Hematopoietic multipotent progenitor cell (in vitro differentiated cells): ENCODE results near the gene ATXN2. TPM values are rescaled to one million over a fixed set of nuclear protein-coding genes. Genes with fewer than 3 reads are reported as not detected.
A peak's percentile ranks its signal among the peaks of the same experiment; 100 is the strongest.
"Not testable (repeated sequence)": the region's sequence is repeated elsewhere in the genome, so short reads cannot be mapped to it uniquely, and the experiment has no call there.

Source experiments
- DNase-seq, 3 donors: peaks; one replicate each; pipeline ENCODE4 v3.0.0-alpha.2; 2011 to 2015; ENCODE audit warnings: low read depth in 2 of 3, low spot score in 2 of 3
- total RNA-seq: library from RNA; depleted of rRNA; stranded (reverse); fragments of >200 nt; gene quantifications from one replicate; pipeline ENCODE4 v1.2.3, GENCODE V29; 2012

Gene ATXN2
- total RNA-seq, 1 donor = 32.3 TPM

- DNase-seq = no peak
These were observed 1.1 kb upstream of the ATXN2 start for GRCh38 chr12:111600205-111600642.

GRCh38 chr12:111599453-111600204, 514 bp upstream of the ATXN2 start:
- DNase-seq = peak; percentile 91 to 96 (median 94)

- peak in 2 of 3 donors; percentile 30 to 36 for DNase-seq
These were observed 1.1 kb downstream of the ATXN2 start for GRCh38 chr12:111597831-111598636.

- peak in 2 of 3 donors; percentile 58 to 70 for DNase-seq
These were observed 1.9 kb downstream of the ATXN2 start for GRCh38 chr12:111596985-111597830.

- not testable (repeated sequence) for DNase-seq
These were observed 3.7 kb downstream of the ATXN2 start for GRCh38 chr12:111595341-111595835.

GRCh38 chr12:111591399-111592010, 7.6 kb downstream of the ATXN2 start:
- DNase-seq = not testable (repeated sequence)

GRCh38 chr12:111590552-111590951, 8.6 kb downstream of the ATXN2 start:
- DNase-seq = no peak

GRCh38 chr12:111589601-111590000, 9.5 kb downstream of the ATXN2 start:
- DNase-seq = no peak

GRCh38 chr12:111588010-111588409, 11.1 kb downstream of the ATXN2 start:
- DNase-seq = no peak

- DNase-seq = no peak
These were observed 12.1 kb downstream of the ATXN2 start for GRCh38 chr12:111586986-111587385.

GRCh38 chr12:111585690-111586089, 13.4 kb downstream of the ATXN2 start:
- DNase-seq = peak in 2 of 3 donors; percentile 12 to 35

GRCh38 chr12:111584959-111585358, 14.2 kb downstream of the ATXN2 start:
- DNase-seq = no peak

- not testable (repeated sequence) for DNase-seq
These were observed 15.6 kb downstream of the ATXN2 start for GRCh38 chr12:111583506-111583905.

- no peak for DNase-seq
These were observed 16.9 kb downstream of the ATXN2 start for GRCh38 chr12:111582133-111582747.

- DNase-seq = no peak
These were observed 17.5 kb downstream of the ATXN2 start for GRCh38 chr12:111581434-111582132.

GRCh38 chr12:111580737-111581136, 18.4 kb downstream of the ATXN2 start:
- no peak for DNase-seq

- DNase-seq = no peak
These were observed 19.0 kb downstream of the ATXN2 start for GRCh38 chr12:111580119-111580425.

GRCh38 chr12:111578971-111579340, 20.2 kb downstream of the ATXN2 start:
- DNase-seq = no peak

- DNase-seq = no peak
These were observed 20.7 kb downstream of the ATXN2 start for GRCh38 chr12:111578276-111578970.
